Activated naive CD4-positive, alpha-beta T cell treated with anti-CD3 and anti-CD28 coated beads for 36 hours (primary cell): ENCODE measurements around the gene BCL6. TPM values are rescaled to one million over a fixed set of nuclear protein-coding genes. Genes with fewer than 3 reads are reported as not detected.

ENCODE experiments used
- CTCF ChIA-PET: fragments of 350-600 bp; sonication (Branson Sonifier 250); formaldehyde crosslinking; loops from one replicate; lab custom pipeline; 2021; ENCODE audit warnings: antibody characterized with exemption; lab: Charles Lee
- DNase-seq: peaks from one replicate; pipeline ENCODE4 v3.0.0-alpha.2; 2020
- H3K27ac Mint-ChIP-seq: one replicate; pipeline ENCODE4 v1.8.0; 2021; ENCODE audit warnings: mild to moderate bottlenecking, mixed read lengths
- H3K27me3 Mint-ChIP-seq: one replicate; pipeline ENCODE4 v1.8.0; 2021; ENCODE audit warnings: low read depth, mixed read lengths
- H3K36me3 Mint-ChIP-seq: one replicate; pipeline ENCODE4 v1.8.0; 2021; ENCODE audit warnings: low read depth, mixed read lengths
- H3K4me1 Mint-ChIP-seq: one replicate; pipeline ENCODE4 v1.8.0; 2021; ENCODE audit warnings: low read depth, mixed read lengths
- H3K4me3 Mint-ChIP-seq: one replicate; pipeline ENCODE4 v1.8.0; 2021; ENCODE audit warnings: mild to moderate bottlenecking, moderate library complexity, mixed read lengths
- H3K9me3 Mint-ChIP-seq: one replicate; pipeline ENCODE4 v1.8.0; 2021; ENCODE audit warnings: mixed read lengths
- intact Hi-C: fragments of 100-400 bp; cut with micrococcal nuclease; formaldehyde crosslinking; loops from one replicate; pipeline ENCODE4 v1.15.1; 2023
- total RNA-seq, 2 experiments: library from RNA; stranded (reverse); gene quantifications; one replicate each; pipeline ENCODE4 v1.2.3, GENCODE V29; 2021

Gene BCL6
- total RNA-seq, 2 experiments from 2014 or later: 98.9 to 101 TPM

GRCh38 chr3:187721055-187721454, 24.2 kb downstream of the BCL6 start:
- Mint-ChIP-seq H3K27ac (no peak overlapping the region), H3K4me1 (no peaks in the 10 kb centered on the region), H3K9me3 (no peaks in the 10 kb centered on the region), H3K36me3 (peaks cover 34% of the 10 kb centered on the region), H3K4me3 (no peak overlapping the region), H3K27me3 (no peaks in the 10 kb centered on the region)
- DNase-seq: no peak
- CTCF ChIA-PET: interaction anchor here (0.8 to 1.1 kb wide), 2 partner anchors 41 to 106 kb away, joined by 3 read pairs; no protein-coding TSS in a partner anchor
- intact Hi-C loops: no loop called here

DNA sequence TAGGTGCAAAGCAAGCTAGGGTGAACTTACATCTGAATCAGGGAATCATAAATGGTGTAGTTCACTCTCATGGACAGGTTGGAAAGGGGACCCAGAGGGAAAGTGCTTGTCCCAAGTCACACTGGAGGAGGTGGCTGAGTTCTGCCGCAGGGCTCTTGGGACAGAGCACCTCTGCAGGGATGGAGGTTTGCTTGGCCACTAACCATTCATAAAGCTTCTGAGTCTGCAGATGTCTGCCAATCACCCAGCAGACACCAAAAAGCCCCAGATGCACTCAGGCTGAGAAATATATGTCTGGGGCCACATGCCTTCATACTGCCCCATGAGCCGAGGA, 25.0 kb downstream of the BCL6 start:
- peaks cover 28% of the 10 kb centered on the region for H3K36me3 Mint-ChIP-seq
- H3K9me3 Mint-ChIP-seq: no peaks in the 10 kb centered on the region
- H3K4me3 Mint-ChIP-seq: no peak overlapping the region
- intact Hi-C loops: no loop called here
- no peak overlapping the region for H3K27ac Mint-ChIP-seq
- CTCF ChIA-PET: interaction anchor here (0.8 to 2.1 kb wide), 5 partner anchors 16 to 401 kb away, joined by 3 to 9 read pairs (median 3); no protein-coding TSS in a partner anchor
- no peaks in the 10 kb centered on the region for H3K27me3 Mint-ChIP-seq
- H3K4me1 Mint-ChIP-seq: no peaks in the 10 kb centered on the region
- no peak for DNase-seq

- intact Hi-C loops: loop anchor here (10.0 kb wide), 1 partner anchor 605 kb away; no protein-coding TSS in a partner anchor
- Mint-ChIP-seq H3K27me3 (no peaks in the 10 kb centered on the region), H3K27ac (no peak overlapping the region), H3K4me1 (no peaks in the 10 kb centered on the region), H3K36me3 (peaks cover 24% of the 10 kb centered on the region), H3K4me3 (no peak overlapping the region), H3K9me3 (no peaks in the 10 kb centered on the region)
- no peak for DNase-seq
- CTCF ChIA-PET: interaction anchor here (0.8 to 7.4 kb wide), 5 partner anchors 15 to 400 kb away, joined by 3 to 62 read pairs (median 4); no protein-coding TSS in a partner anchor
These were observed 25.5 kb downstream of the BCL6 start for GRCh38 chr3:187719628-187720336.

DNA sequence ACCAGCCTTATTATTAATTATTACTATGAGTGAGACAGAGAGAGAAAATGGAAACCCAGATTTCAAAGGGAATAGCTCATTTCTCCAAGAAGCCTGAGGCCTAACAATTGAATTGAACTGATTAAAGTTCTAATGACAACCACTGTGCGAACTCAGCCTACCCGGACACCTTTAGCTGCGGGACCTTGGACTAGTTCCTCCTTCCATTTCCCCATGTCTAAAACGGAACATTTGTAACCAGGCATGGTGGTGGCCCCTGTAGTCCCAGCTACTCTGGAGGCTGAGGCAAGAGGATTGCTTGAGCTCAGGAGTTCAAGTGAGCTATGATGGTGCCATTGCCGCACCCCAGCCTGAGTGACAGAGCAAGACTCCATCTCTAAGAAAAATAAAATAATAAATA, 26.5 kb downstream of the BCL6 start:
- peaks cover 8% of the 10 kb centered on the region for H3K4me1 Mint-ChIP-seq
- H3K4me3 Mint-ChIP-seq: no peak overlapping the region
- H3K36me3 Mint-ChIP-seq: peaks cover 15% of the 10 kb centered on the region
- CTCF ChIA-PET: interaction anchor here (0.7 to 7.4 kb wide), 6 partner anchors 12 to 500 kb away, joined by 3 to 62 read pairs (median 4); no protein-coding TSS in a partner anchor
- intact Hi-C loops: loop anchor here (10.0 kb wide), 1 partner anchor 604 kb away; no protein-coding TSS in a partner anchor
- H3K27ac Mint-ChIP-seq: no peak overlapping the region
- no peaks in the 10 kb centered on the region for H3K27me3 Mint-ChIP-seq
- DNase-seq: no peak
- no peaks in the 10 kb centered on the region for H3K9me3 Mint-ChIP-seq

DNA sequence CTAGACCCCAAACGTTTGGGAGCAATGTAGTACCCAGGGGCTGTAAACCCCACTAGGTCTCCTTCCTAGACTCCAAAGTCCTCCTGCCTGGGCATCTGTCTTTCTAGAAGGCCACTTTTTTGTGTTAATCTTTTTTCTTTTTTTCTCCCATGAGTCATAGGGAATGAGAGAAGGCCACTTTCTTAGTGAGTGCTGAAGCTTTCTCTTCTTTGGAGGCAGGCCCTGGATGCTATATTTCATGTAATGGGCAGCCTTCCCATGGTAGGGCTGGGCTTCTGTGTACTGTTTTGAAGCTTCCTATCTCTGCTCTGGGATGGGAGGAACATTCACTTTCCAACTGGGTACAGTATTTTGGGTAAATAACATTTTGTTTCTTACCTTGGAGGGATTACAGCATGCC, 27.7 kb downstream of the BCL6 start:
- no peaks in the 10 kb centered on the region for H3K9me3 Mint-ChIP-seq
- intact Hi-C loops: loop anchor here (10.0 kb wide), 1 partner anchor 603 kb away; no protein-coding TSS in a partner anchor

DNA sequence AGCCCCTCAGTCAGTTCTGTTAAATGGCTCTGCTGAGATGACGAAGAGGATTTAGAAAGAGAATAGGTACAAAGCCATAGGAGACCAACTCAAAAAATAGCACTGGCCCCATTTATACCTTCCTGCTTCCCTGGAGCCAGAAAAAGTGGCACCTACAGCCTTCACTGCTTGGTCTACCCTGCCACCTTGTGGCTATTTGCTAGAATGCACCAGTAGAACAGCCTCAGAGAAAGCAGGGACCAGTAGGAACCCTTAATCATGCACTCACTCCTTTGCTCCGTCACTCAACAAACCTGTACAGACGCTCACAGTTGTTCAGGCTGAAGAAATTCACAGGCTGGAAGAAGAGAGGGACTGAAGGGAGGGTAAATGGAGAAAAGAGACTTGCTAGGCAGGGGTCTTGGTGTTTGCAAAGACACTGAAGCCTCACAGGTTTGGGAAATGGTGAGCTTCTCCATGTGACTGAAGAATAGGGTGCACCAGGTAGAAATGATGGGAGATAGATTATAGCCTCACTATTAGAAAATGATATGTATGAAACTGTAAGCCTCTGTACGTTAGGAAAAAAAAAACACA, 30.8 kb downstream of the BCL6 start:
- CTCF ChIA-PET: interaction anchor here (0.5 to 7.4 kb wide), 12 partner anchors 8 to 809 kb away, joined by 3 to 62 read pairs (median 4); partner anchors contain the start of gene RTP2
- peak; percentile 88 for DNase-seq
- H3K27me3 Mint-ChIP-seq: no peaks in the 10 kb centered on the region
- H3K4me1 Mint-ChIP-seq: peaks cover 9% of the 10 kb centered on the region
- no peak overlapping the region for H3K4me3 Mint-ChIP-seq
- H3K9me3 Mint-ChIP-seq: no peaks in the 10 kb centered on the region
- intact Hi-C loops: loop anchor here (1.0 to 10.0 kb wide), 5 partner anchors 35 to 600 kb away; no protein-coding TSS in a partner anchor
- H3K27ac Mint-ChIP-seq: no peak overlapping the region
- H3K36me3 Mint-ChIP-seq: no peaks in the 10 kb centered on the region

More for the DNA sequence above, 27.7 kb downstream of the BCL6 start:
- peaks cover 9% of the 10 kb centered on the region for H3K4me1 Mint-ChIP-seq
- no peak for DNase-seq
- H3K27ac Mint-ChIP-seq: no peak overlapping the region
- CTCF ChIA-PET: interaction anchor here (1.6 to 7.4 kb wide), 3 partner anchors 14 to 101 kb away, joined by 3 to 62 read pairs (median 33); partner anchors contain the start of gene RTP2
- H3K27me3 Mint-ChIP-seq: no peaks in the 10 kb centered on the region
- H3K36me3 Mint-ChIP-seq: peaks cover 10% of the 10 kb centered on the region
- no peak overlapping the region for H3K4me3 Mint-ChIP-seq

- no peak overlapping the region for H3K4me3 Mint-ChIP-seq
- intact Hi-C loops: loop anchor here (10.0 kb wide), 1 partner anchor 599 kb away; no protein-coding TSS in a partner anchor
- peak; percentile 26 for DNase-seq
These were observed 31.8 kb downstream of the BCL6 start for GRCh38 chr3:187713504-187713903.

GRCh38 chr3:187709155-187709554, 36.1 kb downstream of the BCL6 start:
- no peak for DNase-seq
- no peaks in the 10 kb centered on the region for H3K27me3 Mint-ChIP-seq
- H3K4me1 Mint-ChIP-seq: peaks cover 4% of the 10 kb centered on the region
- CTCF ChIA-PET: interaction anchor here (0.8 kb wide), 1 partner anchor 391 kb away, joined by 3 read pairs; no protein-coding TSS in a partner anchor
- H3K27ac Mint-ChIP-seq: no peak overlapping the region
- no peak overlapping the region for H3K4me3 Mint-ChIP-seq
- no peaks in the 10 kb centered on the region for H3K36me3 Mint-ChIP-seq
- no peaks in the 10 kb centered on the region for H3K9me3 Mint-ChIP-seq
- intact Hi-C loops: no loop called here

More at GRCh38 chr3:187713504-187713903, 31.8 kb downstream of the BCL6 start:
- Mint-ChIP-seq H3K4me1 (peaks cover 9% of the 10 kb centered on the region), H3K9me3 (no peaks in the 10 kb centered on the region), H3K27ac (no peak overlapping the region), H3K27me3 (no peaks in the 10 kb centered on the region), H3K36me3 (no peaks in the 10 kb centered on the region)
- CTCF ChIA-PET: interaction anchor here (0.6 to 7.4 kb wide), 8 partner anchors 9 to 400 kb away, joined by 3 to 62 read pairs (median 9); partner anchors contain the start of gene RTP2

- Mint-ChIP-seq H3K27me3 (no peaks in the 10 kb centered on the region), H3K9me3 (no peaks in the 10 kb centered on the region), H3K4me3 (no peak overlapping the region), H3K27ac (no peak overlapping the region), H3K4me1 (no peaks in the 10 kb centered on the region), H3K36me3 (no peaks in the 10 kb centered on the region)
- DNase-seq: no peak
- intact Hi-C loops: no loop called here
- CTCF ChIA-PET: interaction anchor here (0.7 to 0.8 kb wide), 2 partner anchors 95 to 391 kb away, joined by 3 to 4 read pairs; no protein-coding TSS in a partner anchor
These were observed 36.6 kb downstream of the BCL6 start for GRCh38 chr3:187708696-187709095.

GRCh38 chr3:187706971-187707370, 38.3 kb downstream of the BCL6 start:
- H3K36me3 Mint-ChIP-seq: no peaks in the 10 kb centered on the region
- no peak for DNase-seq
- H3K27ac Mint-ChIP-seq: no peak overlapping the region
- H3K4me3 Mint-ChIP-seq: no peak overlapping the region
- H3K4me1 Mint-ChIP-seq: no peaks in the 10 kb centered on the region
- no peaks in the 10 kb centered on the region for H3K9me3 Mint-ChIP-seq
- CTCF ChIA-PET: interaction anchor here (1.5 to 7.6 kb wide), 2 partner anchors 8 to 12 kb away, joined by 3 to 33 read pairs; no protein-coding TSS in a partner anchor
- H3K27me3 Mint-ChIP-seq: no peaks in the 10 kb centered on the region
- intact Hi-C loops: no loop called here

DNA sequence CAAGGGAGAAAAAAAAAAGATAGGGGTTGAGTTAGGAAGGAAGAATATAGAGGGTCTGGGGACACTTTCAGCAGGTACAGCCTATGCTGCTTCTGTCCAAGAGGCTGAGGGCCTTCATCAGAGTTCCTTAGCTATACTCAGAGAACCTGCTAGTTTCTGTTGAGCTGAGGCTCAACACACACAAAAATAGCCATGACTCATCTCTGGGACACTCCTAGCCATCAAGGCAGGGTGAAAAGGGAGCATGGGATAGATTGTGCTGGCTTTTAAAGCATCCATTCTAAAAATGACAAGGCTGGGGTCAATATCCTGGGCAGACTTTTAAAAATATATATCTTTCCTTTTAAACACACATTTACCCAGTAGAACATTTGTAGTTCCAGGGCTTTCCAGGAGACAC, 40.1 kb downstream of the BCL6 start:
- Mint-ChIP-seq H3K27ac (no peak overlapping the region), H3K4me3 (no peak overlapping the region), H3K36me3 (no peaks in the 10 kb centered on the region), H3K4me1 (no peaks in the 10 kb centered on the region), H3K27me3 (no peaks in the 10 kb centered on the region), H3K9me3 (no peaks in the 10 kb centered on the region)
- intact Hi-C loops: no loop called here
- CTCF ChIA-PET: interaction anchor here (1.1 to 7.6 kb wide), 2 partner anchors 10 to 385 kb away, joined by 3 to 33 read pairs; no protein-coding TSS in a partner anchor
- no peak for DNase-seq

- no peak within 1 kb of the TSS for H3K27ac Mint-ChIP-seq
- no peaks in the 10 kb centered on the region for H3K27me3 Mint-ChIP-seq
- DNase-seq: no peak
- H3K4me3 Mint-ChIP-seq: no peak within 1 kb of the TSS
- intact Hi-C loops: no loop called here
- no peaks in the 10 kb centered on the region for H3K4me1 Mint-ChIP-seq
- CTCF ChIA-PET: interaction anchor here (1.8 to 7.6 kb wide), 4 partner anchors 12 to 383 kb away, joined by 8 to 33 read pairs (median 16); no protein-coding TSS in a partner anchor
- no peaks in the 10 kb centered on the region for H3K36me3 Mint-ChIP-seq
- H3K9me3 Mint-ChIP-seq: no peaks in the 10 kb centered on the region
These were observed 42.7 kb downstream of the BCL6 start, which contains the start of gene RTP2 for GRCh38 chr3:187702507-187703033. Gene RTP2 (minus strand): TSS chr3:187702557. CDS start chr3:187702128, 429 bp downstream.
